HCT116 (cell line): ENCODE measurements around the gene SYNDIG1. TPM values are rescaled to one million over a fixed set of nuclear protein-coding genes. Genes with fewer than 3 reads are reported as not detected.

Experiments used
- ATAC-seq: fragments of 200-7000 bp; cut with Tn5 transposase; 2 replicates; pipeline ENCODE4 v1.9.1; 2020; ENCODE audit warnings: mild to moderate bottlenecking, moderate library complexity
- BruUV-seq: library from RNA; stranded (reverse); fragments of 400-500 nt; replicated peaks from 2 replicates; lab custom pipeline; 2021; lab: Mats Ljungman, UMichigan
- CTCF ChIA-PET: fragments of 300-600 bp; sonication (Branson Sonifier 250); formaldehyde crosslinking; loops from one replicate; lab custom pipeline; 2021; ENCODE audit warnings: antibody characterized with exemption; lab: Charles Lee
- POLR2A ChIA-PET: fragments of 300-600, 350-600 bp; sonication (Branson Sonifier 250); formaldehyde crosslinking; loops from one replicate; lab custom pipeline; 2021; ENCODE audit warnings: antibody characterized with exemption; lab: Charles Lee
- RAD21 ChIA-PET, 2 experiments: fragments of 300-600 bp; sonication (Branson Sonifier 250); formaldehyde crosslinking; loops; one replicate each; lab custom pipeline; 2023; ENCODE audit warnings: low total read pairs in 2 of 2; ENCODE audit not compliant: uncharacterized antibody in 2 of 2, unreplicated experiment in 2 of 2, low non-redundant PET in 1 of 2; lab: Charles Lee
- DNase-seq: peaks from one replicate; pipeline ENCODE4 v3.0.0-alpha.2; 2010; ENCODE audit warnings: low read depth, low spot score
- H2AFZ ChIP-seq: fragments of 200-600 bp; shearing (Covaris generic), sonication (generic); 2 replicates; pipeline ENCODE4 v1.6.1; 2017; ENCODE audit warnings: low read depth, mixed run types, mixed read lengths, antibody characterized with exemption, low read length; ENCODE audit not compliant: poor library complexity, severe bottlenecking
- H3K27ac ChIP-seq: 2 replicates; pipeline ENCODE4 v1.5.1; 2012; ENCODE audit warnings: low read depth, low read length
- H3K27me3 ChIP-seq: fragments of 200-600 bp; sonication (generic); 2 replicates; pipeline ENCODE4 v1.6.1; 2016; ENCODE audit warnings: mixed run types, low read length, mixed read lengths; ENCODE audit not compliant: insufficient read depth
- H3K36me3 ChIP-seq, 2 experiments: fragments of 200-500 bp in 1 of 2; fragments of 200-600 bp in 1 of 2; sonication (Bioruptor generic) in 1 of 2; sonication (generic) in 1 of 2; 2 replicates each; pipeline versions ENCODE4 v1.5.1 to v1.6.1; 2014 to 2016; ENCODE audit warnings: low read length in 2 of 2, inconsistent platforms in 1 of 2, mixed read lengths in 1 of 2, mixed run types in 1 of 2; ENCODE audit not compliant: insufficient read depth in 2 of 2, control insufficient read depth in 1 of 2
- H3K4me1 ChIP-seq, 2 experiments: fragments of 200-600 bp in 1 of 2; sonication (generic) in 1 of 2; 2 replicates each; pipeline versions ENCODE4 v1.5.1 to v1.6.1; 2012 to 2017; ENCODE audit warnings: low read length in 2 of 2, inconsistent platforms in 1 of 2, mild to moderate bottlenecking in 1 of 2, mixed read lengths in 1 of 2, mixed run types in 1 of 2, moderate library complexity in 1 of 2; ENCODE audit not compliant: insufficient read depth in 2 of 2, control insufficient read depth in 1 of 2
- H3K4me2 ChIP-seq: fragments of 200-600 bp; sonication (generic); 2 replicates; pipeline ENCODE4 v1.6.1; 2017; ENCODE audit warnings: mixed run types, low read length, mixed read lengths
- H3K4me3 ChIP-seq, 2 experiments: fragments of 200-600 bp in 1 of 2; sonication (generic) in 1 of 2; replicated peaks in 1 of 2; 2 replicates each; pipeline ENCODE4 v1.5.1; 2011 to 2016; ENCODE audit warnings: low read length in 2 of 2, control low read depth in 1 of 2, low read depth in 1 of 2, mild to moderate bottlenecking in 1 of 2, mixed read lengths in 1 of 2, mixed run types in 1 of 2
- H3K79me2 ChIP-seq: fragments of 200-600 bp; sonication (generic); 2 replicates; pipeline ENCODE4 v1.6.1; 2017; ENCODE audit warnings: mild to moderate bottlenecking, mixed run types, low read length, moderate library complexity, mixed read lengths; ENCODE audit not compliant: insufficient read depth
- H3K9ac ChIP-seq: fragments of 200-600 bp; sonication (generic); 2 replicates; pipeline ENCODE4 v1.6.1; 2016; ENCODE audit warnings: low read length, mixed read lengths
- H3K9me2 ChIP-seq: fragments of 200-600 bp; sonication (generic), shearing (Covaris generic); 2 replicates; pipeline ENCODE4 v1.6.1; 2017; ENCODE audit warnings: mixed run types, mild to moderate bottlenecking, moderate library complexity; ENCODE audit not compliant: insufficient read depth
- H3K9me3 ChIP-seq, 2 experiments: fragments of 200-500 bp in 1 of 2; fragments of 200-600 bp in 1 of 2; sonication (Bioruptor generic) in 1 of 2; sonication (generic) in 1 of 2; 2 replicates each; pipeline ENCODE4 v1.6.1; 2014 to 2017; ENCODE audit warnings: low read length in 2 of 2, mixed read lengths in 2 of 2, inconsistent platforms in 1 of 2, low read depth in 1 of 2, mild to moderate bottlenecking in 1 of 2, mixed run types in 1 of 2, moderate library complexity in 1 of 2; ENCODE audit not compliant: control insufficient read depth in 1 of 2, insufficient read depth in 1 of 2
- H4K20me1 ChIP-seq: fragments of 200-600 bp; sonication (generic), shearing (Covaris generic); 2 replicates; pipeline ENCODE4 v1.6.1; 2017; ENCODE audit warnings: mixed run types, mild to moderate bottlenecking, moderate library complexity; ENCODE audit not compliant: insufficient read depth
- ATF3 ChIP-seq: IDR thresholded peaks from 2 replicates; pipeline ENCODE4 v1.6.1; 2012
- CEBPB ChIP-seq: IDR thresholded peaks from 2 replicates; pipeline ENCODE4 v1.6.1; 2012; ENCODE audit warnings: low read depth
- CTCF ChIP-seq, 3 experiments: fragments of 200-600 bp in 1 of 3; sonication (generic) in 1 of 3; IDR thresholded peaks in 2 of 3; conservative IDR thresholded peaks in 1 of 3; 2 replicates each; pipeline ENCODE4 v1.5.1; 2012 to 2017; ENCODE audit warnings: low read depth in 2 of 3, low read length in 2 of 3, antibody characterized with exemption in 1 of 3, borderline replicate concordance in 1 of 3, control low read depth in 1 of 3, mild to moderate bottlenecking in 1 of 3, mixed read lengths in 1 of 3, mixed run types in 1 of 3, moderate library complexity in 1 of 3; ENCODE audit not compliant: insufficient read depth in 1 of 3
- ELF1 ChIP-seq: IDR thresholded peaks from 2 replicates; pipeline ENCODE4 v1.6.1; 2012; ENCODE audit warnings: low read depth, borderline replicate concordance
- EZH2 ChIP-seq: fragments of 200-600 bp; sonication (generic); IDR thresholded peaks from 2 replicates; pipeline ENCODE4 v1.6.1; 2017; ENCODE audit warnings: antibody characterized with exemption, mixed run types
- EZH2phosphoT487 ChIP-seq: fragments of 200-600 bp; IDR thresholded peaks from 2 replicates; pipeline ENCODE4 v1.6.1; 2018; ENCODE audit warnings: antibody characterized with exemption, borderline replicate concordance
- JUND ChIP-seq: IDR thresholded peaks from 2 replicates; pipeline ENCODE4 v1.6.1; 2012
- MAX ChIP-seq: IDR thresholded peaks from 2 replicates; pipeline ENCODE4 v1.6.1; 2012
- POLR2A ChIP-seq: IDR thresholded peaks from 2 replicates; pipeline ENCODE4 v1.7.0; 2011; ENCODE audit warnings: borderline replicate concordance; ENCODE audit not compliant: insufficient read depth, insufficient read length; ENCODE audit errors: extremely low read depth
- REST ChIP-seq: IDR thresholded peaks from 2 replicates; pipeline ENCODE4 v1.6.1; 2012; ENCODE audit warnings: low read depth
- SIN3A ChIP-seq: IDR thresholded peaks from 2 replicates; pipeline ENCODE4 v1.6.1; 2012; ENCODE audit warnings: low read depth
- SP1 ChIP-seq: IDR thresholded peaks from 2 replicates; pipeline ENCODE4 v1.6.1; 2012; ENCODE audit warnings: low read depth
- SRF ChIP-seq: IDR thresholded peaks from 2 replicates; pipeline ENCODE4 v1.6.1; 2012; ENCODE audit warnings: low read depth
- YY1 ChIP-seq: IDR thresholded peaks from 2 replicates; pipeline ENCODE4 v1.6.1; 2011; ENCODE audit warnings: low read length, low read depth, moderate library complexity, mild to moderate bottlenecking; ENCODE audit not compliant: insufficient replicate concordance; ENCODE audit errors: extremely low read depth
- ZBTB33 ChIP-seq: IDR thresholded peaks from 2 replicates; pipeline ENCODE4 v1.6.1; 2011; ENCODE audit warnings: mild to moderate bottlenecking, low read length, moderate library complexity; ENCODE audit not compliant: insufficient replicate concordance; ENCODE audit errors: extremely low read depth
- intact Hi-C: fragments of 100-400 bp; cut with micrococcal nuclease; formaldehyde crosslinking; loops from 2 replicates; pipeline ENCODE4 v1.10.0; 2022
- total RNA-seq: library from RNA; stranded (reverse); gene quantifications from one replicate; pipeline ENCODE4 v1.2.1, GENCODE V29; 2021; ENCODE audit not compliant: unreplicated experiment

The SYNDIG1 gene
- total RNA-seq, 1 experiment from 2014 or later: not detected

GRCh38 chr20:24676978-24677370 lies 207.5 kb downstream of the SYNDIG1 start:
- ChIA-PET POLR2A (no interaction called here), CTCF (no interaction called here), RAD21 (no interaction called here)
- no peaks in the 10 kb centered on the region for H3K36me3 ChIP-seq
- H3K9me2 ChIP-seq: no peaks in the 10 kb centered on the region
- H3K27me3 ChIP-seq: no peaks in the 10 kb centered on the region
- H4K20me1 ChIP-seq: no peaks in the 10 kb centered on the region
- no peaks in the 10 kb centered on the region for H3K9me3 ChIP-seq
- no peaks in the 10 kb centered on the region for H3K79me2 ChIP-seq
- BruUV-seq: no TSS peak
- no peak overlapping the region for H3K27ac ChIP-seq
- intact Hi-C loops: no loop called here
- ATAC-seq (no peak), DNase-seq (no peak)
- H3K4me1 ChIP-seq: peaks cover 3 to 21% of the 10 kb centered on the region in 2 experiments
- H3K4me3 ChIP-seq: no peak overlapping the region
- H3K4me2 ChIP-seq: no peak overlapping the region
- no peak for TF ChIP-seq EZH2phosphoT487
- no peak for TF ChIP-seq MAX
- TF ChIP-seq REST: no peak
- no peak for TF ChIP-seq SIN3A
- TF ChIP-seq JUND: no peak
- TF ChIP-seq EZH2: no peak
- no peak for TF ChIP-seq ELF1
- no peak for TF ChIP-seq CEBPB
- TF ChIP-seq POLR2A: no peak
- TF ChIP-seq CTCF (IDR thresholded peaks at IDR 0.05 in 2 of 3, conservative IDR thresholded peaks at IDR 0.05 in 1 of 3; ENCODE audit: borderline replicate concordance in 1 of 3, insufficient read depth in 1 of 3, low read depth in 2 of 3, low read length in 2 of 3): no peak
- no peak for TF ChIP-seq SP1
- TF ChIP-seq SRF: no peak
- TF ChIP-seq YY1: no peak
- TF ChIP-seq ATF3: no peak
- TF ChIP-seq ZBTB33: no peak
- H2AFZ ChIP-seq: no peak overlapping the region
- H3K9ac ChIP-seq: no peak overlapping the region
